HepG2 (cell line): ENCODE results near the gene KLHL28. TPM values are rescaled to one million over a fixed set of nuclear protein-coding genes. Genes with fewer than 3 reads are reported as not detected.
A peak's percentile ranks its signal among the peaks of the same experiment; 100 is the strongest.

Source experiments
- ARHGAP35 ChIP-seq: sonication (generic); formaldehyde crosslinking; IDR thresholded peaks from 2 replicates; pipeline ENCODE4 v1.9.0; 2022; ENCODE audit warnings: mild to moderate bottlenecking, inconsistent platforms, moderate library complexity, missing genetic modification reagents, borderline replicate concordance
- CHCHD3 ChIP-seq: sonication (generic); formaldehyde crosslinking; IDR thresholded peaks from 2 replicates; pipeline ENCODE4 v1.8.0; 2022; ENCODE audit warnings: mild to moderate bottlenecking, missing genetic modification reagents, moderate library complexity
- DMAP1 ChIP-seq: IDR thresholded peaks from 2 replicates; pipeline ENCODE4 v1.6.1; 2016
- GABPB1 ChIP-seq: IDR thresholded peaks from 2 replicates; pipeline ENCODE4 v1.6.1; 2016; ENCODE audit warnings: mild to moderate bottlenecking, missing genetic modification reagents, moderate library complexity, missing compliant biosample characterization
- KLF9 ChIP-seq: IDR thresholded peaks from 2 replicates; pipeline ENCODE4 v1.6.1; 2016; ENCODE audit warnings: low read depth
- NCOA2 ChIP-seq: sonication (generic); formaldehyde crosslinking; IDR thresholded peaks from 2 replicates; pipeline ENCODE4 v1.8.0; 2022; ENCODE audit warnings: inconsistent platforms
- SKI ChIP-seq: fragments of 450-650 bp; IDR thresholded peaks from one replicate; pipeline ENCODE4 v1.6.1; 2018; ENCODE audit warnings: mild to moderate bottlenecking; ENCODE audit not compliant: partially characterized antibody
- SNAPC2 ChIP-seq: sonication (generic); formaldehyde crosslinking; IDR thresholded peaks from 2 replicates; pipeline ENCODE4 v1.8.1; 2022; ENCODE audit warnings: mild to moderate bottlenecking, missing genetic modification reagents
- SP4 ChIP-seq: sonication (generic); formaldehyde crosslinking; IDR thresholded peaks from 2 replicates; pipeline ENCODE4 v1.8.1; 2023; ENCODE audit warnings: mild to moderate bottlenecking, missing genetic modification reagents
- SPEN ChIP-seq: sonication (generic); formaldehyde crosslinking; IDR thresholded peaks from 2 replicates; pipeline ENCODE4 v1.5.1; 2020; ENCODE audit warnings: low read depth, mild to moderate bottlenecking, missing genetic modification reagents
- TBX2 ChIP-seq: sonication (generic); formaldehyde crosslinking; IDR thresholded peaks from 2 replicates; pipeline ENCODE4 v1.5.0; 2020; ENCODE audit warnings: missing genetic modification reagents, mild to moderate bottlenecking, borderline replicate concordance
- YEATS2 ChIP-seq: sonication (generic); formaldehyde crosslinking; IDR thresholded peaks from 2 replicates; pipeline ENCODE4 v1.4.0; 2020; ENCODE audit warnings: missing genetic modification reagents, borderline replicate concordance
- ZMYM4 ChIP-seq: sonication (generic); formaldehyde crosslinking; IDR thresholded peaks from 2 replicates; pipeline ENCODE4 v1.8.1; 2023; ENCODE audit warnings: mild to moderate bottlenecking, missing genetic modification reagents
- ZNF260 ChIP-seq: sonication (generic); formaldehyde crosslinking; IDR thresholded peaks from 2 replicates; pipeline ENCODE4 v1.4.0; 2020; ENCODE audit warnings: missing genetic modification reagents, low read depth, mild to moderate bottlenecking, borderline replicate concordance
- ZNF343 ChIP-seq: sonication (generic); formaldehyde crosslinking; IDR thresholded peaks from 2 replicates; pipeline ENCODE4 v1.4.0; 2020; ENCODE audit warnings: mild to moderate bottlenecking, missing genetic modification reagents
- ZNF44 ChIP-seq: sonication (generic); formaldehyde crosslinking; IDR thresholded peaks from 2 replicates; pipeline ENCODE4 v1.5.1; 2020; ENCODE audit warnings: mild to moderate bottlenecking, missing genetic modification reagents
- ZNF674 ChIP-seq: sonication (generic); formaldehyde crosslinking; IDR thresholded peaks from 2 replicates; pipeline ENCODE4 v1.5.0; 2020; ENCODE audit warnings: low read depth, mild to moderate bottlenecking, missing genetic modification reagents
- ZNF777 ChIP-seq: sonication (generic); formaldehyde crosslinking; IDR thresholded peaks from 2 replicates; pipeline ENCODE4 v1.4.0; 2020; ENCODE audit warnings: missing genetic modification reagents
- ZZZ3 ChIP-seq: sonication (generic); formaldehyde crosslinking; IDR thresholded peaks from 2 replicates; pipeline ENCODE4 v1.4.0; 2020; ENCODE audit warnings: missing genetic modification reagents, mild to moderate bottlenecking, borderline replicate concordance
- polyA plus RNA-seq, 8 experiments: library from polyadenylated mRNA; depleted of rRNA in 3 of 8; stranded (reverse) in 7 of 8; unstranded in 1 of 8; fragments of >200 nt; fragmentation: Illumina TruSeq in 4 of 8; extraction: Trizol in 4 of 8; gene quantifications; 2 replicates each; pipeline versions ENCODE4 v1.2.1 to v1.2.3, GENCODE V29; 2011 to 2016; ENCODE audit warnings: low read depth in 4 of 8, missing spikeins in 1 of 8, mixed read lengths in 1 of 8; ENCODE audit not compliant: insufficient read depth in 1 of 8
- total RNA-seq, 5 experiments: library from RNA; depleted of rRNA; stranded (reverse); fragments of >200 nt; fragmentation: Illumina TruSeq; extraction: Trizol; gene quantifications; 2 replicates each; pipeline ENCODE4 v1.2.3, GENCODE V29; 2016; ENCODE audit warnings: low read depth in 1 of 5
- TF ChIP-seq, protein P1 (sequence below): sonication (generic); formaldehyde crosslinking; IDR thresholded peaks from 2 replicates; pipeline ENCODE4 v1.8.0; 2022; ENCODE audit warnings: missing genetic modification reagents, mild to moderate bottlenecking, borderline replicate concordance
- TF ChIP-seq, protein P2 (sequence below): sonication (generic); formaldehyde crosslinking; IDR thresholded peaks from 2 replicates; pipeline ENCODE4 v1.8.1; 2023; ENCODE audit warnings: missing genetic modification reagents, mild to moderate bottlenecking, borderline replicate concordance
- TF ChIP-seq, protein P3 (sequence below): sonication (generic); formaldehyde crosslinking; IDR thresholded peaks from 2 replicates; pipeline ENCODE4 v1.4.0; 2020; ENCODE audit warnings: missing genetic modification reagents
- TF ChIP-seq, protein P4 (sequence below): sonication (generic); formaldehyde crosslinking; IDR thresholded peaks from 2 replicates; pipeline ENCODE4 v1.4.0; 2020; ENCODE audit warnings: missing genetic modification reagents, borderline replicate concordance
- TF ChIP-seq, protein P5 (sequence below): sonication (generic); formaldehyde crosslinking; IDR thresholded peaks from 2 replicates; pipeline ENCODE4 v1.8.0; 2022; ENCODE audit warnings: mild to moderate bottlenecking, missing genetic modification reagents

KLHL28 gene
- total and polyA plus RNA-seq, 2 of the 13 experiments (the other 11 are each of a cell fraction or from before 2014, with no cell fraction given), result 3.4 to 6.6 TPM

DNA sequence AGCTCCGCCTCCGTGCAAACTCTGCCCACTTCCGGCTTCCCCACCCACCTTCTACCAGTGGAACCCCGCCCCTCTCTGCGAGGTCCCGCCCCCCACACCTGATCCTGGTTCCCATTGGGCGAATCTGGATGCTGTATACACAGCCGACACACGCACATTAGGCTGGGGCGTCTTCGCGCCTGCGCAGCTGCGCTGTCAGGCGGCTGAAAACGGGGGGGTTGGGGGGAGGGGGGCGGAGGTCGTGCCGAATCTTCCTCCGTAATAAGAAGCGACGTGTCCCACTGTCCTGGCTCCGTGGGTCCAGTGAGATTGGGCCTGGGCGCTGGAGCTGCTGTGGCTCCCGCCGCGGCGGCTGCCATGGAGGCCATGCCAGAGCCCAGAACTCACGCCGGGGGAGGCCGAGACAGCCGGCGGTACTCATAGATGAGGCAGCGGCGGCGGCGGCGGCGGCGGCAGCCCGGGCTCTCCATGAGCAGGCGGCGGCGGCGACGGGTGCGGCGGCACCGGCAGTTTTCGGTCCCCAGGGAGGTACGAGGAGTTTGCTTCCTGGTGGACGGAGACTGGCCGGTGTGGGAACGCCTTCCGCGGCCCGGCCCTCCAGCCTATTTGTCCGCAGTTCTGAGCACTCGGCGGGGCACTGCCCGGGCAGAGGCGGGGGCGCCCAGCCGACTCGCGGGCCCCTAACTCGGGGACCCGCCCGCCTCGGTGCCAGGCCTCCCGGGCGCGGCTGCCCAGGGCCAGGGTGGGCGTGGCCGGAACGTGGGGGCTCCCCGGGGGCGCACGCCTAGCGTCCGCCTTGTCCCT lies 64.5 kb downstream of the KLHL28 start (continued):
- TF ChIP-seq ARHGAP35 (CRISPR knock-in tag) (peak; percentile 86), DMAP1 (CRISPR knock-in tag) (peak; percentile 75), ZNF343 (CRISPR knock-in tag) (0 out of 2 replicates have a peak, but pooled peaks have one; percentile 63), TBX2 (CRISPR knock-in tag) (peak; percentile 43; the same call in 1 of the 2 replicates), KLF9 (CRISPR knock-in tag) (peak; percentile 55; the same call in 1 of the 2 replicates), SPEN (CRISPR knock-in tag) (peak; percentile 64), CHCHD3 (CRISPR knock-in tag) (no peak), SNAPC2 (CRISPR knock-in tag) (0 out of 2 replicates have a peak, but pooled peaks have one; percentile 33), ZNF674 (CRISPR knock-in tag) (no peak), SKI (peak; percentile 47), SP4 (peak; percentile 54; the same call in 1 of the 2 replicates), ZNF260 (CRISPR knock-in tag) (no peak), YEATS2 (CRISPR knock-in tag) (no peak), NCOA2 (peak; percentile 10), ZNF777 (CRISPR knock-in tag) (peak; percentile 25; the same call in 1 of the 2 replicates), ZMYM4 (peak; percentile 90), GABPB1 (peak; percentile 76), ZNF44 (CRISPR knock-in tag) (no peak), ZZZ3 (CRISPR knock-in tag) (no peak)
- TF ChIP-seq, protein P1, sequence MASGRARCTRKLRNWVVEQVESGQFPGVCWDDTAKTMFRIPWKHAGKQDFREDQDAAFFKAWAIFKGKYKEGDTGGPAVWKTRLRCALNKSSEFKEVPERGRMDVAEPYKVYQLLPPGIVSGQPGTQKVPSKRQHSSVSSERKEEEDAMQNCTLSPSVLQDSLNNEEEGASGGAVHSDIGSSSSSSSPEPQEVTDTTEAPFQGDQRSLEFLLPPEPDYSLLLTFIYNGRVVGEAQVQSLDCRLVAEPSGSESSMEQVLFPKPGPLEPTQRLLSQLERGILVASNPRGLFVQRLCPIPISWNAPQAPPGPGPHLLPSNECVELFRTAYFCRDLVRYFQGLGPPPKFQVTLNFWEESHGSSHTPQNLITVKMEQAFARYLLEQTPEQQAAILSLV (CRISPR knock-in tag), result peak; percentile 77; the same call in 1 of the 2 replicates
- TF ChIP-seq, protein P2, sequence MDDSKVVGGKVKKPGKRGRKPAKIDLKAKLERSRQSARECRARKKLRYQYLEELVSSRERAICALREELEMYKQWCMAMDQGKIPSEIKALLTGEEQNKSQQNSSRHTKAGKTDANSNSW (CRISPR knock-in tag), result peak; percentile 21; the same call in 1 of the 2 replicates
- TF ChIP-seq, protein P3, sequence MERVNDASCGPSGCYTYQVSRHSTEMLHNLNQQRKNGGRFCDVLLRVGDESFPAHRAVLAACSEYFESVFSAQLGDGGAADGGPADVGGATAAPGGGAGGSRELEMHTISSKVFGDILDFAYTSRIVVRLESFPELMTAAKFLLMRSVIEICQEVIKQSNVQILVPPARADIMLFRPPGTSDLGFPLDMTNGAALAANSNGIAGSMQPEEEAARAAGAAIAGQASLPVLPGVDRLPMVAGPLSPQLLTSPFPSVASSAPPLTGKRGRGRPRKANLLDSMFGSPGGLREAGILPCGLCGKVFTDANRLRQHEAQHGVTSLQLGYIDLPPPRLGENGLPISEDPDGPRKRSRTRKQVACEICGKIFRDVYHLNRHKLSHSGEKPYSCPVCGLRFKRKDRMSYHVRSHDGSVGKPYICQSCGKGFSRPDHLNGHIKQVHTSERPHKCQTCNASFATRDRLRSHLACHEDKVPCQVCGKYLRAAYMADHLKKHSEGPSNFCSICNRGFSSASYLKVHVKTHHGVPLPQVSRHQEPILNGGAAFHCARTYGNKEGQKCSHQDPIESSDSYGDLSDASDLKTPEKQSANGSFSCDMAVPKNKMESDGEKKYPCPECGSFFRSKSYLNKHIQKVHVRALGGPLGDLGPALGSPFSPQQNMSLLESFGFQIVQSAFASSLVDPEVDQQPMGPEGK (CRISPR knock-in tag), result peak; percentile 98
- TF ChIP-seq, protein P4, sequence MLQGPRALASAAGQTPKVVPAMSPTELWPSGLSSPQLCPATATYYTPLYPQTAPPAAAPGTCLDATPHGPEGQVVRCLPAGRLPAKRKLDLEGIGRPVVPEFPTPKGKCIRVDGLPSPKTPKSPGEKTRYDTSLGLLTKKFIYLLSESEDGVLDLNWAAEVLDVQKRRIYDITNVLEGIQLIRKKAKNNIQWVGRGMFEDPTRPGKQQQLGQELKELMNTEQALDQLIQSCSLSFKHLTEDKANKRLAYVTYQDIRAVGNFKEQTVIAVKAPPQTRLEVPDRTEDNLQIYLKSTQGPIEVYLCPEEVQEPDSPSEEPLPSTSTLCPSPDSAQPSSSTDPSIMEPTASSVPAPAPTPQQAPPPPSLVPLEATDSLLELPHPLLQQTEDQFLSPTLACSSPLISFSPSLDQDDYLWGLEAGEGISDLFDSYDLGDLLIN (CRISPR knock-in tag), result 0 out of 2 replicates have a peak, but pooled peaks have one; percentile 23
- TF ChIP-seq, protein P5, sequence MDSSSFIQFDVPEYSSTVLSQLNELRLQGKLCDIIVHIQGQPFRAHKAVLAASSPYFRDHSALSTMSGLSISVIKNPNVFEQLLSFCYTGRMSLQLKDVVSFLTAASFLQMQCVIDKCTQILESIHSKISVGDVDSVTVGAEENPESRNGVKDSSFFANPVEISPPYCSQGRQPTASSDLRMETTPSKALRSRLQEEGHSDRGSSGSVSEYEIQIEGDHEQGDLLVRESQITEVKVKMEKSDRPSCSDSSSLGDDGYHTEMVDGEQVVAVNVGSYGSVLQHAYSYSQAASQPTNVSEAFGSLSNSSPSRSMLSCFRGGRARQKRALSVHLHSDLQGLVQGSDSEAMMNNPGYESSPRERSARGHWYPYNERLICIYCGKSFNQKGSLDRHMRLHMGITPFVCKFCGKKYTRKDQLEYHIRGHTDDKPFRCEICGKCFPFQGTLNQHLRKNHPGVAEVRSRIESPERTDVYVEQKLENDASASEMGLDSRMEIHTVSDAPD (CRISPR knock-in tag), result 0 out of 2 replicates have a peak, but pooled peaks have one; percentile 37
